ENCODE results near the gene TKTL1. TPM values are rescaled to one million over a fixed set of nuclear protein-coding genes. Genes with fewer than 3 reads are reported as not detected.

Gene TKTL1
- total RNA-seq, 2 experiments from 2014 or later: 1.3 to 1.5 TPM

- Mint-ChIP-seq H3K9me3 (ENCODE audit: insufficient read depth) (no peaks in the 10 kb centered on the region), H3K27ac (peak overlapping the region; percentile 73), H3K36me3 (ENCODE audit: low read depth) (no peaks in the 10 kb centered on the region), H3K4me1 (ENCODE audit: low read depth) (peaks cover 46% of the 10 kb centered on the region), H3K4me3 (no peak overlapping the region), H3K27me3 (ENCODE audit: low read depth) (no peaks in the 10 kb centered on the region)
- ATAC-seq: peak; percentile 64
- peak; percentile 46 for DNase-seq
- ChIA-PET CTCF (interaction anchor here (3.5 kb wide), 1 partner anchor 13 kb away, joined by 12 read pairs; no protein-coding TSS in a partner anchor), POLR2A (no interaction called here)
These were observed 17.6 kb downstream of the TKTL1 start for GRCh38 chrX:154313147-154313546.

- Mint-ChIP-seq H3K9me3 (ENCODE audit: insufficient read depth) (no peaks in the 10 kb centered on the region), H3K27ac (no peak overlapping the region), H3K4me1 (ENCODE audit: low read depth) (peaks cover 42% of the 10 kb centered on the region), H3K4me3 (no peak overlapping the region), H3K27me3 (ENCODE audit: low read depth) (no peaks in the 10 kb centered on the region), H3K36me3 (ENCODE audit: low read depth) (no peaks in the 10 kb centered on the region)
- no peak for ATAC-seq
- CTCF ChIA-PET: interaction anchor here (3.5 kb wide), 1 partner anchor 11 kb away, joined by 12 read pairs; no protein-coding TSS in a partner anchor
- POLR2A ChIA-PET: no interaction called here
- DNase-seq: no peak
These were observed 19.8 kb downstream of the TKTL1 start for GRCh38 chrX:154315416-154315815.

- Mint-ChIP-seq H3K36me3 (ENCODE audit: low read depth) (no peaks in the 10 kb centered on the region), H3K27ac (no peak overlapping the region), H3K27me3 (ENCODE audit: low read depth) (no peaks in the 10 kb centered on the region), H3K4me1 (ENCODE audit: low read depth) (peaks cover 46% of the 10 kb centered on the region), H3K9me3 (ENCODE audit: insufficient read depth) (no peaks in the 10 kb centered on the region), H3K4me3 (no peak overlapping the region)
- ATAC-seq: no peak
- ChIA-PET CTCF (interaction anchor here (0.9 to 2.8 kb wide), 4 partner anchors 9 to 16 kb away, joined by 3 to 10 read pairs (median 5); no protein-coding TSS in a partner anchor), POLR2A (no interaction called here)
- no peak for DNase-seq
These were observed 21.9 kb downstream of the TKTL1 start for GRCh38 chrX:154317391-154317995.

GRCh38 chrX:154320406-154320805, 24.8 kb downstream of the TKTL1 start:
- H3K27ac Mint-ChIP-seq: peak overlapping the region; percentile 30
- H3K4me3 Mint-ChIP-seq: no peak overlapping the region
- H3K9me3 Mint-ChIP-seq (ENCODE audit: insufficient read depth): no peaks in the 10 kb centered on the region
- ChIA-PET CTCF (no interaction called here), POLR2A (no interaction called here)
- no peaks in the 10 kb centered on the region for H3K27me3 Mint-ChIP-seq (ENCODE audit: low read depth)
- peaks cover 33% of the 10 kb centered on the region for H3K4me1 Mint-ChIP-seq (ENCODE audit: low read depth)
- no peak for DNase-seq
- no peaks in the 10 kb centered on the region for H3K36me3 Mint-ChIP-seq (ENCODE audit: low read depth)
- no peak for ATAC-seq

- no peak overlapping the region for H3K4me3 Mint-ChIP-seq
- peak overlapping the region; percentile 48 for H3K27ac Mint-ChIP-seq
- no peaks in the 10 kb centered on the region for H3K27me3 Mint-ChIP-seq (ENCODE audit: low read depth)
- no peaks in the 10 kb centered on the region for H3K9me3 Mint-ChIP-seq (ENCODE audit: insufficient read depth)
- ChIA-PET POLR2A (no interaction called here), CTCF (no interaction called here)
- DNase-seq (no peak), ATAC-seq (no peak)
- H3K4me1 Mint-ChIP-seq (ENCODE audit: low read depth): peaks cover 40% of the 10 kb centered on the region
- no peaks in the 10 kb centered on the region for H3K36me3 Mint-ChIP-seq (ENCODE audit: low read depth)
These were observed 25.6 kb downstream of the TKTL1 start for GRCh38 chrX:154321152-154321551.

- DNase-seq: no peak
- Mint-ChIP-seq H3K4me1 (ENCODE audit: low read depth) (peaks cover 43% of the 10 kb centered on the region), H3K9me3 (ENCODE audit: insufficient read depth) (no peaks in the 10 kb centered on the region), H3K36me3 (ENCODE audit: low read depth) (no peaks in the 10 kb centered on the region), H3K27ac (peak overlapping the region; percentile 48), H3K4me3 (no peak overlapping the region), H3K27me3 (ENCODE audit: low read depth) (no peaks in the 10 kb centered on the region)
- ChIA-PET CTCF (no interaction called here), POLR2A (no interaction called here)
- peak; percentile 51 for ATAC-seq
These were observed 26.0 kb downstream of the TKTL1 start for GRCh38 chrX:154321594-154321993.

GRCh38 chrX:154322890-154323289, 27.3 kb downstream of the TKTL1 start:
- ATAC-seq: no peak
- Mint-ChIP-seq H3K27ac (no peak overlapping the region), H3K4me3 (no peak overlapping the region), H3K36me3 (ENCODE audit: low read depth) (no peaks in the 10 kb centered on the region), H3K4me1 (ENCODE audit: low read depth) (peaks cover 48% of the 10 kb centered on the region), H3K27me3 (ENCODE audit: low read depth) (no peaks in the 10 kb centered on the region), H3K9me3 (ENCODE audit: insufficient read depth) (no peaks in the 10 kb centered on the region)
- no peak for DNase-seq
- POLR2A ChIA-PET: no interaction called here
- CTCF ChIA-PET: interaction anchor here (1.2 kb wide), 1 partner anchor 16 kb away, joined by 3 read pairs; no protein-coding TSS in a partner anchor

- ATAC-seq: no peak
These were observed 27.9 kb downstream of the TKTL1 start for GRCh38 chrX:154323537-154323936.

GRCh38 chrX:154325541-154325940, 29.9 kb downstream of the TKTL1 start:
- Mint-ChIP-seq H3K4me3 (no peak overlapping the region), H3K27ac (no peak overlapping the region), H3K4me1 (ENCODE audit: low read depth) (peaks cover 46% of the 10 kb centered on the region), H3K27me3 (ENCODE audit: low read depth) (no peaks in the 10 kb centered on the region), H3K36me3 (ENCODE audit: low read depth) (no peaks in the 10 kb centered on the region), H3K9me3 (ENCODE audit: insufficient read depth) (no peaks in the 10 kb centered on the region)
- ATAC-seq: no peak
- CTCF ChIA-PET: interaction anchor here (1.4 to 2.0 kb wide), 2 partner anchors 11 to 17 kb away, joined by 6 to 12 read pairs; no protein-coding TSS in a partner anchor
- POLR2A ChIA-PET: interaction anchor here (0.7 kb wide), 1 partner anchor 1366 kb away, joined by 4 read pairs; no protein-coding TSS in a partner anchor
- DNase-seq: no peak

More at GRCh38 chrX:154323537-154323936, 27.9 kb downstream of the TKTL1 start:
- Mint-ChIP-seq H3K27me3 (ENCODE audit: low read depth) (no peaks in the 10 kb centered on the region), H3K4me1 (ENCODE audit: low read depth) (peaks cover 52% of the 10 kb centered on the region), H3K36me3 (ENCODE audit: low read depth) (no peaks in the 10 kb centered on the region), H3K4me3 (no peak overlapping the region), H3K9me3 (ENCODE audit: insufficient read depth) (no peaks in the 10 kb centered on the region), H3K27ac (no peak overlapping the region)
- ChIA-PET POLR2A (no interaction called here), CTCF (no interaction called here)
- no peak for DNase-seq

GRCh38 chrX:154327038-154327820, 31.6 kb downstream of the TKTL1 start:
- H3K27ac Mint-ChIP-seq: peak overlapping the region; percentile 67
- H3K9me3 Mint-ChIP-seq (ENCODE audit: insufficient read depth): no peaks in the 10 kb centered on the region
- ATAC-seq (peak; percentile 97), DNase-seq (peak; percentile 69)
- POLR2A ChIA-PET: no interaction called here
- H3K27me3 Mint-ChIP-seq (ENCODE audit: low read depth): no peaks in the 10 kb centered on the region
- H3K4me3 Mint-ChIP-seq: peak overlapping the region; percentile 62
- H3K36me3 Mint-ChIP-seq (ENCODE audit: low read depth): no peaks in the 10 kb centered on the region
- peaks cover 32% of the 10 kb centered on the region for H3K4me1 Mint-ChIP-seq (ENCODE audit: low read depth)
- CTCF ChIA-PET: interaction anchor here (1.1 to 4.8 kb wide), 5 partner anchors 10 to 28 kb away, joined by 3 to 25 read pairs (median 7); no protein-coding TSS in a partner anchor

- POLR2A ChIA-PET: interaction anchor here (0.6 kb wide), 1 partner anchor 19 kb away, joined by 3 read pairs; no protein-coding TSS in a partner anchor
- H3K4me1 Mint-ChIP-seq (ENCODE audit: low read depth): peaks cover 35% of the 10 kb centered on the region
- no peaks in the 10 kb centered on the region for H3K9me3 Mint-ChIP-seq (ENCODE audit: insufficient read depth)
- H3K4me3 Mint-ChIP-seq: no peak overlapping the region
- DNase-seq (no peak), ATAC-seq (no peak)
- H3K27me3 Mint-ChIP-seq (ENCODE audit: low read depth): no peaks in the 10 kb centered on the region
- no peaks in the 10 kb centered on the region for H3K36me3 Mint-ChIP-seq (ENCODE audit: low read depth)
- H3K27ac Mint-ChIP-seq: no peak overlapping the region
- CTCF ChIA-PET: interaction anchor here (0.8 to 4.8 kb wide), 2 partner anchors 11 to 20 kb away, joined by 3 to 25 read pairs; no protein-coding TSS in a partner anchor
These were observed 33.1 kb downstream of the TKTL1 start for GRCh38 chrX:154328646-154329045.

- Mint-ChIP-seq H3K4me3 (no peak overlapping the region), H3K36me3 (ENCODE audit: low read depth) (no peaks in the 10 kb centered on the region), H3K4me1 (ENCODE audit: low read depth) (peaks cover 41% of the 10 kb centered on the region), H3K27ac (no peak overlapping the region), H3K27me3 (ENCODE audit: low read depth) (no peaks in the 10 kb centered on the region), H3K9me3 (ENCODE audit: insufficient read depth) (no peaks in the 10 kb centered on the region)
- DNase-seq (no peak), ATAC-seq (no peak)
- ChIA-PET POLR2A (no interaction called here), CTCF (interaction anchor here (0.8 to 4.8 kb wide), 2 partner anchors 11 to 20 kb away, joined by 3 to 25 read pairs; no protein-coding TSS in a partner anchor)
These were observed 33.7 kb downstream of the TKTL1 start for GRCh38 chrX:154329294-154329693.
